ENCODE results near the gene TCF7L2. TPM values are rescaled to one million over a fixed set of nuclear protein-coding genes. Genes with fewer than 3 reads are reported as not detected.

TCF7L2 gene
- total RNA-seq, 1 donor from 2014 or later, result 49.3 TPM

GRCh38 chr10:113169111-113169510, 219.1 kb downstream of the TCF7L2 start:
- Mint-ChIP-seq H3K9me3 (ENCODE audit: unreplicated experiment) (no peaks in the 10 kb centered on the region), H3K4me1 (ENCODE audit: unreplicated experiment) (peaks cover 12% of the 10 kb centered on the region), H3K4me3 (ENCODE audit: unreplicated experiment) (no peak overlapping the region), H3K27ac (ENCODE audit: unreplicated experiment) (no peak overlapping the region), H3K27me3 (ENCODE audit: unreplicated experiment) (peaks cover 2% of the 10 kb centered on the region), H3K36me3 (ENCODE audit: low read depth, unreplicated experiment) (no peaks in the 10 kb centered on the region)
- no peak for TF ChIP-seq CTCF (IDR thresholded peaks at IDR 0.05; ENCODE audit: unreplicated experiment)
- no peak for DNase-seq (ENCODE audit: low spot score)

GRCh38 chr10:113169853-113170460, 219.9 kb downstream of the TCF7L2 start:
- no peak for DNase-seq (ENCODE audit: low spot score)
- no peak overlapping the region for H3K27ac Mint-ChIP-seq (ENCODE audit: unreplicated experiment)
- H3K27me3 Mint-ChIP-seq (ENCODE audit: unreplicated experiment), result peaks cover 2% of the 10 kb centered on the region
- no peak for TF ChIP-seq CTCF (IDR thresholded peaks at IDR 0.05; ENCODE audit: unreplicated experiment)
- peaks cover 12% of the 10 kb centered on the region for H3K4me1 Mint-ChIP-seq (ENCODE audit: unreplicated experiment)
- no peaks in the 10 kb centered on the region for H3K9me3 Mint-ChIP-seq (ENCODE audit: unreplicated experiment)
- H3K36me3 Mint-ChIP-seq (ENCODE audit: low read depth, unreplicated experiment), result no peaks in the 10 kb centered on the region
- no peak overlapping the region for H3K4me3 Mint-ChIP-seq (ENCODE audit: unreplicated experiment)

GRCh38 chr10:113171662-113172061, 221.6 kb downstream of the TCF7L2 start:
- no peaks in the 10 kb centered on the region for H3K36me3 Mint-ChIP-seq (ENCODE audit: low read depth, unreplicated experiment)
- H3K9me3 Mint-ChIP-seq (ENCODE audit: unreplicated experiment), result no peaks in the 10 kb centered on the region
- H3K27ac Mint-ChIP-seq (ENCODE audit: unreplicated experiment), result no peak overlapping the region
- TF ChIP-seq CTCF (IDR thresholded peaks at IDR 0.05; ENCODE audit: unreplicated experiment), result no peak
- DNase-seq (ENCODE audit: low spot score), result no peak
- H3K27me3 Mint-ChIP-seq (ENCODE audit: unreplicated experiment), result peaks cover 2% of the 10 kb centered on the region
- H3K4me3 Mint-ChIP-seq (ENCODE audit: unreplicated experiment), result no peak overlapping the region
- peaks cover 12% of the 10 kb centered on the region for H3K4me1 Mint-ChIP-seq (ENCODE audit: unreplicated experiment)

GRCh38 chr10:113175176-113175575, 225.1 kb downstream of the TCF7L2 start:
- TF ChIP-seq CTCF (IDR thresholded peaks at IDR 0.05; ENCODE audit: unreplicated experiment), result no peak
- Mint-ChIP-seq H3K36me3 (ENCODE audit: low read depth, unreplicated experiment) (no peaks in the 10 kb centered on the region), H3K4me1 (ENCODE audit: unreplicated experiment) (no peaks in the 10 kb centered on the region), H3K9me3 (ENCODE audit: unreplicated experiment) (no peaks in the 10 kb centered on the region), H3K4me3 (ENCODE audit: unreplicated experiment) (no peak overlapping the region), H3K27me3 (ENCODE audit: unreplicated experiment) (no peaks in the 10 kb centered on the region), H3K27ac (ENCODE audit: unreplicated experiment) (no peak overlapping the region)
- DNase-seq (ENCODE audit: low spot score), result no peak

- H3K36me3 Mint-ChIP-seq (ENCODE audit: low read depth, unreplicated experiment), result no peaks in the 10 kb centered on the region
- H3K27ac Mint-ChIP-seq (ENCODE audit: unreplicated experiment), result no peak overlapping the region
- H3K9me3 Mint-ChIP-seq (ENCODE audit: unreplicated experiment), result no peaks in the 10 kb centered on the region
- TF ChIP-seq CTCF (IDR thresholded peaks at IDR 0.05; ENCODE audit: unreplicated experiment), result no peak
- no peak for DNase-seq (ENCODE audit: low spot score)
- no peaks in the 10 kb centered on the region for H3K4me1 Mint-ChIP-seq (ENCODE audit: unreplicated experiment)
- no peak overlapping the region for H3K4me3 Mint-ChIP-seq (ENCODE audit: unreplicated experiment)
- H3K27me3 Mint-ChIP-seq (ENCODE audit: unreplicated experiment), result no peaks in the 10 kb centered on the region
Observed at GRCh38 chr10:113175756-113176651, 226.0 kb downstream of the TCF7L2 start.
